ENCODE data around the gene GALM. TPM values are rescaled to one million over a fixed set of nuclear protein-coding genes. Genes with fewer than 3 reads are reported as not detected.

Gene GALM
- total and polyA plus RNA-seq, 4 donors, result 20.5 to 32.8 (median 26.1) TPM

DNA sequence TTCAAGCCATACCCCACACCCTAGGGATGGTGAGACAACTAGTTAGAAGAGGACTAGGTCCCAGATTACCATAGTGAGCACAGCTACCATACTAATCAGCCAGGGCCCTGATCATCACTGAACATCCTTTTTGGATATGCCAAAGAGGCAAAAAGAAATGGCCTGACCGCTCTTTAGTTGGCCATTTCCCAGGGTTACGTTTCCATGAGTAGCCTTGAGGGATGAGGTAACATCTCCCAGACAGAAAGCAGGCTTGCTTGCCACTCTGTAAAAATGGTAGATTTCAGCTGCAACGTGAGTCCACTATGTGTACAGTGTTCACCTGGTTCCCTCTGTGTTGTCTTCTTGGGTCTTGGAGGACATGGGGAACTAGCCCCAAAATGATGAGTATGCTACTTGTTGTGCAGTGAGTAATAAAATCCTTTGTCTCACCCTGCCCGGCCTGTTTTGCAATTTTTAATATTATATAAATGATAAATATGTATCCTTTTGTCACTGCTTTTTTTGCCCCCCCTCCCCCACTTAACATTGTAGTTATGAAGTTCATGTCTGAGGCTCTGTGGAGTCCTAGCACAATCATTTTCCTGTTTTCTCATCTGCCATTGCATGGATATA is 8.9 kb upstream of the GALM start:
- Histone ChIP-seq H3K9me3 (ENCODE audit: control insufficient read depth in 4 of 4, low read length in 3 of 4) (no peaks in the 10 kb centered on the region), H3K36me3 (ENCODE audit: control insufficient read depth in 4 of 4, insufficient read depth in 3 of 4, low read depth in 1 of 4, low read length in 3 of 4) (no peaks in the 10 kb centered on the region), H3K27ac (ENCODE audit: low read depth in 1 of 2, low read length in 2 of 2) (no peak overlapping the region), H3K27me3 (ENCODE audit: control insufficient read depth in 4 of 4, insufficient read depth in 4 of 4, low read length in 3 of 4) (no peaks in the 10 kb centered on the region), H3K9ac (ENCODE audit: low read depth in 1 of 2, low read length in 2 of 2) (no peak overlapping the region), H3K4me1 (ENCODE audit: control insufficient read depth in 4 of 4, insufficient read depth in 4 of 4, low read length in 3 of 4) (no peaks in the 10 kb centered on the region), H3K4me3 (ENCODE audit: low read depth in 1 of 3, low read length in 3 of 3) (no peak overlapping the region)
- no peak for TF ChIP-seq SP1 (IDR thresholded peaks at IDR 0.05)
- no peak for TF ChIP-seq EGR1 (IDR thresholded peaks at IDR 0.05; ENCODE audit: low read depth in 2 of 2)
- TF ChIP-seq, protein P1, sequence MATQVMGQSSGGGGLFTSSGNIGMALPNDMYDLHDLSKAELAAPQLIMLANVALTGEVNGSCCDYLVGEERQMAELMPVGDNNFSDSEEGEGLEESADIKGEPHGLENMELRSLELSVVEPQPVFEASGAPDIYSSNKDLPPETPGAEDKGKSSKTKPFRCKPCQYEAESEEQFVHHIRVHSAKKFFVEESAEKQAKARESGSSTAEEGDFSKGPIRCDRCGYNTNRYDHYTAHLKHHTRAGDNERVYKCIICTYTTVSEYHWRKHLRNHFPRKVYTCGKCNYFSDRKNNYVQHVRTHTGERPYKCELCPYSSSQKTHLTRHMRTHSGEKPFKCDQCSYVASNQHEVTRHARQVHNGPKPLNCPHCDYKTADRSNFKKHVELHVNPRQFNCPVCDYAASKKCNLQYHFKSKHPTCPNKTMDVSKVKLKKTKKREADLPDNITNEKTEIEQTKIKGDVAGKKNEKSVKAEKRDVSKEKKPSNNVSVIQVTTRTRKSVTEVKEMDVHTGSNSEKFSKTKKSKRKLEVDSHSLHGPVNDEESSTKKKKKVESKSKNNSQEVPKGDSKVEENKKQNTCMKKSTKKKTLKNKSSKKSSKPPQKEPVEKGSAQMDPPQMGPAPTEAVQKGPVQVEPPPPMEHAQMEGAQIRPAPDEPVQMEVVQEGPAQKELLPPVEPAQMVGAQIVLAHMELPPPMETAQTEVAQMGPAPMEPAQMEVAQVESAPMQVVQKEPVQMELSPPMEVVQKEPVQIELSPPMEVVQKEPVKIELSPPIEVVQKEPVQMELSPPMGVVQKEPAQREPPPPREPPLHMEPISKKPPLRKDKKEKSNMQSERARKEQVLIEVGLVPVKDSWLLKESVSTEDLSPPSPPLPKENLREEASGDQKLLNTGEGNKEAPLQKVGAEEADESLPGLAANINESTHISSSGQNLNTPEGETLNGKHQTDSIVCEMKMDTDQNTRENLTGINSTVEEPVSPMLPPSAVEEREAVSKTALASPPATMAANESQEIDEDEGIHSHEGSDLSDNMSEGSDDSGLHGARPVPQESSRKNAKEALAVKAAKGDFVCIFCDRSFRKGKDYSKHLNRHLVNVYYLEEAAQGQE (IDR thresholded peaks at IDR 0.05), result no peak
- no peak for TF ChIP-seq HNF4G (IDR thresholded peaks at IDR 0.05)
- TF ChIP-seq TAF1 (conservative IDR thresholded peaks at IDR 0.05), result no peak
- TF ChIP-seq FOXA2 (IDR thresholded peaks at IDR 0.05), result no peak
- TF ChIP-seq, protein P2, sequence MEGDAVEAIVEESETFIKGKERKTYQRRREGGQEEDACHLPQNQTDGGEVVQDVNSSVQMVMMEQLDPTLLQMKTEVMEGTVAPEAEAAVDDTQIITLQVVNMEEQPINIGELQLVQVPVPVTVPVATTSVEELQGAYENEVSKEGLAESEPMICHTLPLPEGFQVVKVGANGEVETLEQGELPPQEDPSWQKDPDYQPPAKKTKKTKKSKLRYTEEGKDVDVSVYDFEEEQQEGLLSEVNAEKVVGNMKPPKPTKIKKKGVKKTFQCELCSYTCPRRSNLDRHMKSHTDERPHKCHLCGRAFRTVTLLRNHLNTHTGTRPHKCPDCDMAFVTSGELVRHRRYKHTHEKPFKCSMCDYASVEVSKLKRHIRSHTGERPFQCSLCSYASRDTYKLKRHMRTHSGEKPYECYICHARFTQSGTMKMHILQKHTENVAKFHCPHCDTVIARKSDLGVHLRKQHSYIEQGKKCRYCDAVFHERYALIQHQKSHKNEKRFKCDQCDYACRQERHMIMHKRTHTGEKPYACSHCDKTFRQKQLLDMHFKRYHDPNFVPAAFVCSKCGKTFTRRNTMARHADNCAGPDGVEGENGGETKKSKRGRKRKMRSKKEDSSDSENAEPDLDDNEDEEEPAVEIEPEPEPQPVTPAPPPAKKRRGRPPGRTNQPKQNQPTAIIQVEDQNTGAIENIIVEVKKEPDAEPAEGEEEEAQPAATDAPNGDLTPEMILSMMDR (IDR thresholded peaks at IDR 0.05; ENCODE audit: low read depth, low read length, missing input control), result no peak
- no peak for TF ChIP-seq GABPA (IDR thresholded peaks at IDR 0.05 in 1 of 2, conservative IDR thresholded peaks at IDR 0.05 in 1 of 2)
- 93% methylated on average over 4 of the region's 4 CpGs for WGBS
- no peak for DNase-seq (ENCODE audit: low spot score)

DNA sequence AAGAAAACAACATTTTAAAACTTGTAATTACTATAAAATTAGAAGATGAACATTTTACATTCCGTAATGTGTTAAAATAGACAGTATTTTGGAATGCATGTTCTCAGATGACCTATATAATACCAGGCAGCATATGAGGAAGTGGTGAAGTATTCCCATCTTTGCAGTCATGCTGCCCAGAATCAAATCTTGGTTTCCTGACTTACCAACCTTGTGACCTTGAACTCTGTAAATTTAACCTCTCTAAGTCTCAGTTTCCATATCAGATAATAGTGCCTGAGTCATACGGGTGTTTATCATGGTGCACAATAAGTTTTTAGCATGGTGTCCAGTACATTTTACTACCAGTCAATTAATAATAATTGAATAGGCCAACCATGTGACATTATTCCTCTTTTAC is 7.3 kb upstream of the GALM start:
- no peaks in the 10 kb centered on the region for H3K9me3 ChIP-seq (ENCODE audit: control insufficient read depth in 4 of 4, low read length in 3 of 4)
- 86% methylated on average over 2 of the region's 2 CpGs for WGBS
- H3K4me3 ChIP-seq (ENCODE audit: low read depth in 1 of 3, low read length in 3 of 3), result no peak overlapping the region
- no peak for DNase-seq (ENCODE audit: low spot score)
- no peak overlapping the region for H3K27ac ChIP-seq (ENCODE audit: low read depth in 1 of 2, low read length in 2 of 2)
- H3K9ac ChIP-seq (ENCODE audit: low read depth in 1 of 2, low read length in 2 of 2), result no peak overlapping the region
- no peaks in the 10 kb centered on the region for H3K4me1 ChIP-seq (ENCODE audit: control insufficient read depth in 4 of 4, insufficient read depth in 4 of 4, low read length in 3 of 4)
- no peaks in the 10 kb centered on the region for H3K36me3 ChIP-seq (ENCODE audit: control insufficient read depth in 4 of 4, insufficient read depth in 3 of 4, low read depth in 1 of 4, low read length in 3 of 4)
- H3K27me3 ChIP-seq (ENCODE audit: control insufficient read depth in 4 of 4, insufficient read depth in 4 of 4, low read length in 3 of 4), result no peaks in the 10 kb centered on the region
- TF ChIP-seq YY1 (IDR thresholded peaks at IDR 0.05) (no peak), FOXA2 (IDR thresholded peaks at IDR 0.05) (no peak), EGR1 (IDR thresholded peaks at IDR 0.05; ENCODE audit: low read depth in 2 of 2) (no peak), HNF4A (conservative IDR thresholded peaks at IDR 0.05) (no peak), JUND (IDR thresholded peaks at IDR 0.05) (no peak), TAF1 (conservative IDR thresholded peaks at IDR 0.05) (no peak), HNF4G (IDR thresholded peaks at IDR 0.05) (no peak), FOXA1 (IDR thresholded peaks at IDR 0.05) (no peak), RAD21 (IDR thresholded peaks at IDR 0.05) (no peak)
- TF ChIP-seq, protein P3, sequence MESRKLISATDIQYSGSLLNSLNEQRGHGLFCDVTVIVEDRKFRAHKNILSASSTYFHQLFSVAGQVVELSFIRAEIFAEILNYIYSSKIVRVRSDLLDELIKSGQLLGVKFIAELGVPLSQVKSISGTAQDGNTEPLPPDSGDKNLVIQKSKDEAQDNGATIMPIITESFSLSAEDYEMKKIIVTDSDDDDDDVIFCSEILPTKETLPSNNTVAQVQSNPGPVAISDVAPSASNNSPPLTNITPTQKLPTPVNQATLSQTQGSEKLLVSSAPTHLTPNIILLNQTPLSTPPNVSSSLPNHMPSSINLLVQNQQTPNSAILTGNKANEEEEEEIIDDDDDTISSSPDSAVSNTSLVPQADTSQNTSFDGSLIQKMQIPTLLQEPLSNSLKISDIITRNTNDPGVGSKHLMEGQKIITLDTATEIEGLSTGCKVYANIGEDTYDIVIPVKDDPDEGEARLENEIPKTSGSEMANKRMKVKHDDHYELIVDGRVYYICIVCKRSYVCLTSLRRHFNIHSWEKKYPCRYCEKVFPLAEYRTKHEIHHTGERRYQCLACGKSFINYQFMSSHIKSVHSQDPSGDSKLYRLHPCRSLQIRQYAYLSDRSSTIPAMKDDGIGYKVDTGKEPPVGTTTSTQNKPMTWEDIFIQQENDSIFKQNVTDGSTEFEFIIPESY (IDR thresholded peaks at IDR 0.05), result no peak
- TF ChIP-seq, protein P4, sequence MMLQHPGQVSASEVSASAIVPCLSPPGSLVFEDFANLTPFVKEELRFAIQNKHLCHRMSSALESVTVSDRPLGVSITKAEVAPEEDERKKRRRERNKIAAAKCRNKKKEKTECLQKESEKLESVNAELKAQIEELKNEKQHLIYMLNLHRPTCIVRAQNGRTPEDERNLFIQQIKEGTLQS (IDR thresholded peaks at IDR 0.05), result no peak
- TF ChIP-seq, protein P5, sequence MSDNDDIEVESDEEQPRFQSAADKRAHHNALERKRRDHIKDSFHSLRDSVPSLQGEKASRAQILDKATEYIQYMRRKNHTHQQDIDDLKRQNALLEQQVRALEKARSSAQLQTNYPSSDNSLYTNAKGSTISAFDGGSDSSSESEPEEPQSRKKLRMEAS (IDR thresholded peaks at IDR 0.05), result no peak
- TF ChIP-seq, protein P2 (IDR thresholded peaks at IDR 0.05; ENCODE audit: low read depth, low read length, missing input control), result no peak
- TF ChIP-seq, protein P1 (IDR thresholded peaks at IDR 0.05), result no peak

Data from liver (tissue), 9 donors.